ENCODE results near the gene NAA40. TPM values are rescaled to one million over a fixed set of nuclear protein-coding genes. Genes with fewer than 3 reads are reported as not detected.
A peak's percentile ranks its signal among the peaks of the same experiment; 100 is the strongest.

NAA40 gene
- total and polyA plus RNA-seq, 2 of the 13 experiments (the other 11 are each of a cell fraction or from before 2014, with no cell fraction given): 11.1 to 17.9 TPM

GRCh38 chr11:63944987-63945386 is 6.2 kb downstream of the NAA40 start (continued):
- TF ChIP-seq TFDP1 (CRISPR knock-in tag; IDR thresholded peaks at IDR 0.05; ENCODE audit: borderline replicate concordance) (peak; percentile 43; the same call in 1 of the 2 replicates), BRD4 (CRISPR knock-in tag; IDR thresholded peaks at IDR 0.05) (0 out of 2 replicates have a peak, but pooled peaks have one; percentile 18), HOXA3 (CRISPR knock-in tag; IDR thresholded peaks at IDR 0.05) (peak; percentile 39; the same call in 1 of the 2 replicates), PATZ1 (CRISPR knock-in tag; IDR thresholded peaks at IDR 0.05) (peak; percentile 77), ZNF264 (CRISPR knock-in tag; IDR thresholded peaks at IDR 0.05) (no peak), MEIS1 (CRISPR knock-in tag; IDR thresholded peaks at IDR 0.05; ENCODE audit: borderline replicate concordance) (0 out of 2 replicates have a peak, but pooled peaks have one; percentile 56), ELF1 (CRISPR knock-in tag; IDR thresholded peaks at IDR 0.05) (no peak), MIER3 (CRISPR knock-in tag; IDR thresholded peaks at IDR 0.05; ENCODE audit: borderline replicate concordance) (no peak), KLF15 (CRISPR knock-in tag; IDR thresholded peaks at IDR 0.05; ENCODE audit: borderline replicate concordance) (no peak), CREB1 (IDR thresholded peaks at IDR 0.05) (no peak), CREB1 (CRISPR knock-in tag; IDR thresholded peaks at IDR 0.05) (0 out of 2 replicates have a peak, but pooled peaks have one; percentile 35), SCMH1 (CRISPR knock-in tag; IDR thresholded peaks at IDR 0.05; ENCODE audit: borderline replicate concordance) (no peak), ZFP36 (IDR thresholded peaks at IDR 0.05; ENCODE audit: borderline replicate concordance, low read depth, low read length, partially characterized antibody) (no peak), ZNF382 (CRISPR knock-in tag; IDR thresholded peaks at IDR 0.05; ENCODE audit: borderline replicate concordance) (no peak)
